ENCODE data around the gene HEMK1. TPM values are rescaled to one million over a fixed set of nuclear protein-coding genes. Genes with fewer than 3 reads are reported as not detected.
A peak's percentile ranks its signal among the peaks of the same experiment; 100 is the strongest.

Gene HEMK1
- total RNA-seq, 1 experiment from 2014 or later: 12.5 TPM

DNA sequence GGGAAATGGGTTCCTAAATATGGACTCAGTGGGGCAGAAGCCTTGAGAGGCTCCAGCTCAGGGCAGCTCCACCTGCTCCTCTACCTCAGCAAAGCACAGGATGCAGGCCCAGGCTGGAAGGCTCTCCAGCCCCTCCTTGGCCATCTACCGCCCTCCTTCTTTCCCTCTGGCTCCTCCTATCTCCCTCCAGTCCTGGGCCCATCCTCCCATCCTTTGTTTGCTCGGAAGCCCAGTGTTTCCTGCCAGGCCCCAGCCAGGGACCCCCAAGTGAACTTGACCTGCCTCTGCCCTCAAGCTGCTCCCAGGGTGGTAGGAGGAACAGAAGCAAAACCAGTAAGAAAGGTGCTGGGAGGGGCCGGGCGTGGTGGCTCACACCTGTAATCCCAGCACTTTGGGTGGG is 67.7 kb downstream of the HEMK1 start:
- Mint-ChIP-seq H3K36me3 (ENCODE audit: insufficient read depth in 1 of 3, low read depth in 3 of 3) (peaks cover 3 to 10% (median 7%) of the 10 kb centered on the region in 3 experiments; a peak in 5 of 7 replicates), H3K9me3 (no peaks in the 10 kb centered on the region), H3K4me1 (peaks cover 44% of the 10 kb centered on the region in 2 experiments), H3K27ac (peak overlapping the region in 1 of 3 experiments; percentile 68; a peak in 2 of 7 replicates), H3K27me3 (ENCODE audit: low read depth) (no peaks in the 10 kb centered on the region), H3K4me3 (no peak overlapping the region)
- Histone ChIP-seq H3K4ac (ENCODE audit: low read depth, low read length) (no peak overlapping the region), H3K18ac (ENCODE audit: insufficient read length, low read depth, low read length) (no peak overlapping the region), H4K91ac (ENCODE audit: insufficient read length, low read depth, low read length) (no peak overlapping the region), H3K9ac (ENCODE audit: extremely low read depth, insufficient read length, low read length) (no peak overlapping the region), H3K23me2 (ENCODE audit: insufficient read length, low read depth, low read length, poor library complexity, severe bottlenecking) (no peaks in the 10 kb centered on the region), H3K14ac (ENCODE audit: insufficient read depth, low read length) (no peak overlapping the region), H3K4me2 (ENCODE audit: insufficient read depth, insufficient read length, low read length) (no peak overlapping the region), H3K56ac (ENCODE audit: insufficient read length, low read depth, low read length) (no peak overlapping the region), H3K9me3 (ENCODE audit: control insufficient read depth, low read depth, low read length) (no peaks in the 10 kb centered on the region), H4K20me1 (ENCODE audit: control insufficient read depth, insufficient read depth, insufficient read length) (no peaks in the 10 kb centered on the region), H2AFZ (ENCODE audit: low read length) (no peak overlapping the region), H2BK20ac (ENCODE audit: low read depth, low read length, poor library complexity, severe bottlenecking) (no peak overlapping the region), H3K79me2 (ENCODE audit: insufficient read depth, low read length) (no peaks in the 10 kb centered on the region), H3K23ac (ENCODE audit: insufficient read length, low read depth, low read length) (no peak overlapping the region), H3K27me3 (ENCODE audit: insufficient read depth, low read length) (no peaks in the 10 kb centered on the region), H4K8ac (replicated peaks; ENCODE audit: insufficient read length, low read depth, low read length) (no peak overlapping the region), H2AK5ac (ENCODE audit: insufficient read length, low read length) (no peak overlapping the region), H2BK12ac (ENCODE audit: insufficient read length, low read depth, low read length) (no peak overlapping the region), H3K79me1 (ENCODE audit: insufficient read depth, low read depth, low read length, poor library complexity, severe bottlenecking) (peaks cover 6% of the 10 kb centered on the region), H3K4me1 (ENCODE audit: insufficient read depth, low read length) (peaks cover 2% of the 10 kb centered on the region; the same call in 1 of the 2 replicates), H3T11ph (ENCODE audit: low read length) (no peak overlapping the region), H2BK120ac (ENCODE audit: low read depth, low read length, poor library complexity, severe bottlenecking) (no peak overlapping the region), H2BK5ac (ENCODE audit: insufficient read length, low read length) (no peak overlapping the region), H2BK15ac (ENCODE audit: low read depth, low read length) (no peak overlapping the region), H4K5ac (ENCODE audit: insufficient read length, low read depth, low read length) (no peak overlapping the region), H3K27ac (ENCODE audit: insufficient read length, low read depth, low read length) (no peak overlapping the region)
- WGBS (ENCODE audit: extremely low coverage, insufficient read length, low lambda C conversion rate): no CpG with 5 or more reads among the region's 4 CpGs
- TF ChIP-seq, protein P1, sequence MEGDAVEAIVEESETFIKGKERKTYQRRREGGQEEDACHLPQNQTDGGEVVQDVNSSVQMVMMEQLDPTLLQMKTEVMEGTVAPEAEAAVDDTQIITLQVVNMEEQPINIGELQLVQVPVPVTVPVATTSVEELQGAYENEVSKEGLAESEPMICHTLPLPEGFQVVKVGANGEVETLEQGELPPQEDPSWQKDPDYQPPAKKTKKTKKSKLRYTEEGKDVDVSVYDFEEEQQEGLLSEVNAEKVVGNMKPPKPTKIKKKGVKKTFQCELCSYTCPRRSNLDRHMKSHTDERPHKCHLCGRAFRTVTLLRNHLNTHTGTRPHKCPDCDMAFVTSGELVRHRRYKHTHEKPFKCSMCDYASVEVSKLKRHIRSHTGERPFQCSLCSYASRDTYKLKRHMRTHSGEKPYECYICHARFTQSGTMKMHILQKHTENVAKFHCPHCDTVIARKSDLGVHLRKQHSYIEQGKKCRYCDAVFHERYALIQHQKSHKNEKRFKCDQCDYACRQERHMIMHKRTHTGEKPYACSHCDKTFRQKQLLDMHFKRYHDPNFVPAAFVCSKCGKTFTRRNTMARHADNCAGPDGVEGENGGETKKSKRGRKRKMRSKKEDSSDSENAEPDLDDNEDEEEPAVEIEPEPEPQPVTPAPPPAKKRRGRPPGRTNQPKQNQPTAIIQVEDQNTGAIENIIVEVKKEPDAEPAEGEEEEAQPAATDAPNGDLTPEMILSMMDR (conservative IDR thresholded peaks at IDR 0.05): no peak
- peak; percentile 82 for DNase-seq

Measured in H9 (cell line).